GM18517 (cell line): ENCODE data around the gene SHISA6.

ENCODE experiments used
- ATAC-seq: cut with Tn5 transposase; IDR thresholded peaks from one replicate; pipeline ENCODE4 v1.9.1; 2021; ENCODE audit warnings: mild to moderate bottlenecking, moderate library complexity; ENCODE audit not compliant: unreplicated experiment

The SHISA6 gene

GRCh38 chr17:11240841-11241610 lies at the start of gene SHISA6:
TSS of gene SHISA6 (plus strand) at chr17:11241213.
- no peak for ATAC-seq

GRCh38 chr17:11195801-11196200 lies 45.2 kb upstream of the SHISA6 start:
- ATAC-seq: no peak

DNA sequence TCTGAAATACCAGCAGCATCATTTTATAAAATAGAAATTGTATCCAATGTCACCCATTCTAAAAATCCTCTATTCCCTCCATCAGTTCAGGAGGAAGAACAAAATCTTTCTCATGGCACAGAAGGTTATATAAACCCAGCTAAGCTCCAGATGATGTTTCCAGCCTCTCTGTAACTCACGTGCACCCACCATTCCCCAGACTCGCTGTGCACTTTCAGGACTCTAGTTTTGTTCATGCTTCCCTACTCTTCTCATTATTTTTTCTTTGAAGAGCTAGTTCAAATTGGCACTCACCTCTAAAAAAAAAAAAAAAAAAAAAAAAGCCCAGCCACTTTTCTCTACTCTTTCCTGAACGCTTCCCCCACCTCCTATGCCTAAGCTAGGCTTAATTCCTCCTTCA lies 36.0 kb upstream of the SHISA6 start:
- no peak for ATAC-seq

- no peak for ATAC-seq
Measured at GRCh38 chr17:11205659-11206058, 35.4 kb upstream of the SHISA6 start.

- no peak for ATAC-seq
Measured at GRCh38 chr17:11209906-11210305, 31.1 kb upstream of the SHISA6 start.

DNA sequence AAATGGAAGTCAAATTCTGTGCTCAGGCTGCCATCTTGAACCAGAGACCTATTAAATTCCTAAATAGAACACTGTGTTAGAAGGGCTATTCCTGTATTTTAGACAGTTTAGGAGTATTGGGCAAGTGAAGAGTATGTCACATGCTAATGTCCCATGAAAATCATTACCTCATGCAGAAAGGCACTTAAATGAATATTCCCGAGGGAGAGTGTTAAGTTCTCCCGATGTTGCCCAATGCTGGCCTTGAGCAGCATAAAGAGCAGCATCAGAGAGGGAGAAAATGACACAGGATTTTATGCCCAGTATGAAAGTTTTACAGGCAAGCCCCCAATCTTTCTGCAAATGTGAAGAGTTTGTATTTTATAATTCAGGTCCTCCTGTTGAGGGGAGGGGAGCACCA lies 28.2 kb upstream of the SHISA6 start:
- ATAC-seq: no peak

DNA sequence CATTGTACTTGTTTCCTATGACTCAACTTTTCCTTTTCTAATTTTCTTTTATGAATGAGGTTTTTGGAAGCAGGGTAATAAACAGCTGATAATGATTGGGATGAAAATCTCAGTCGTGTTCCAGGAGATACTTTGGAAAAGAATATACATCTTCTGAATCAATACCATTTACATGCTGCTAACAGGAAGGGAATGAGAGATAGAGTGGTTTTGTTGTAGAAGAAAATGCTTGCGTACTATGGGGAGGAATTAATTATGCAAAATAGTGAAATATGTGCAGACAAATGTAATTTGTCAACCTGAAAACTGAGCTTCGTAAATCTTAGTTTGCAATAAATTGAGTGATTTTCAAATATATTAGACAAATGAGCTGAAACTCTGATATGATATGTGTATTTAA lies 24.0 kb upstream of the SHISA6 start:
- no peak for ATAC-seq

DNA sequence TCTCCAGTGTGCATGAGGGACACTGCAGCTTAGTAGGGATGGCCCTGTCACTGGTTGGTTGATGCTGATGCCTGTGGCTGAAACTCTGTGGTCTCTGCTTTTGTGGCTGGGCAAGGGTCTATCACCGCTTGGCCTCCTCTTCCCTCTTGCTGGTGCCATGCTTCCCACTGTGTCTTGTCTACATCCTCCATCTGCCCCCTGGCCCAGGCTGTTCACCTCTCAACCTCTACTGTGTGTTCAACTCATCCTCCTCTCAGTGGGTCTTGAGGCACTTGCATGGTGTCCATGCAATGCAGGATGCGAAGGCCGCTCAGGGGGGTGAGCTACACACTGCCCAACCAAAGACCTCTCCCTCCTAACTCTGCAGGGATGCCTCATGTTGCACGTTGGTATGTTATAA lies 19.8 kb upstream of the SHISA6 start:
- no peak for ATAC-seq

- no peak for ATAC-seq
Measured at GRCh38 chr17:11221721-11222120, 19.3 kb upstream of the SHISA6 start.

GRCh38 chr17:11238705-11239104 lies 2.3 kb upstream of the SHISA6 start:
- ATAC-seq: no peak

GRCh38 chr17:11239379-11239970 lies 1.5 kb upstream of the SHISA6 start:
- no peak for ATAC-seq

GRCh38 chr17:11240041-11240840 lies 772 bp upstream of the SHISA6 start:
- no peak for ATAC-seq

GRCh38 chr17:11241611-11242226 lies 706 bp downstream of the SHISA6 start:
- ATAC-seq: no peak

GRCh38 chr17:11242411-11242810 lies 1.4 kb downstream of the SHISA6 start:
- no peak for ATAC-seq

DNA sequence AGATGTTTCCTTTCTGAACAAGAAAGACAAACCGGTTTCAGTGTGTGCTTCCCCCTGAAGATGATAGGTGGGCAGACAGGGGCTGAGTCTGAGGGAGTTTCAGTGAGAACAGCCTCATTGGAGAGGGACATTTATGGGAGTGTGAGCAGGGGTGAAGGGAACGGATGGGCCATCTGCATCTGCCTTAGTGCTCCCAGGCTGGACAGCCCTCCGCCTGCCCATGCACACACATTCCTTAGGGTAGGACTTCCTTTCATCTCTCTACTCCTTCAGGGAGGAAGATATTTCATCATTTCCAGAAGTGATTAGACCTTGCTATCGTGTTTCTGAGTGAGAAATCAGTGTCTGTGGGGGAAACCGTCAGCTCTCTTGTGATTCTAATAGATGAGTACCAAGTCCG lies 3.8 kb downstream of the SHISA6 start:
- no peak for ATAC-seq

DNA sequence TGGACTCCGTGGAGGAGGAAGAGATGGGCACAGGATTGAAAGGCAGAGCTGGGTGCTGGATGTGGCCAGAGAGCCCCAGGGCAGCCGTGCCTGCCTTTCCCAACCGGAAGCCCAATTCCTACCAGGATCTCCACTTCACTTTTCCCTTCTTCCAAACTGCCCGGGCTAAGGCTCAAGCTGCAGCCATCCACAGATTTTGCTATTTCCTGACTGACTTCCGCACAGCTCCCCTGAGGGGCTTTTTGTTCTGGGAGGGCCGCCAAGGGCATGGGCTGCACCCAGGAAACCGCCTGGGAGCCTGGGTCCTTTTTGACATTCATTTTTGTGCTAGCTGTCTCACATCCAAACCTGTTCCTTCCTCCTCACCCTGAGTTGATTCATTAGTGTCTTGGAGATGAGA lies 4.2 kb downstream of the SHISA6 start:
- ATAC-seq: no peak

- no peak for ATAC-seq
Measured at GRCh38 chr17:11245791-11246190, 4.8 kb downstream of the SHISA6 start.

GRCh38 chr17:11250161-11250560 lies 9.1 kb downstream of the SHISA6 start:
- no peak for ATAC-seq

DNA sequence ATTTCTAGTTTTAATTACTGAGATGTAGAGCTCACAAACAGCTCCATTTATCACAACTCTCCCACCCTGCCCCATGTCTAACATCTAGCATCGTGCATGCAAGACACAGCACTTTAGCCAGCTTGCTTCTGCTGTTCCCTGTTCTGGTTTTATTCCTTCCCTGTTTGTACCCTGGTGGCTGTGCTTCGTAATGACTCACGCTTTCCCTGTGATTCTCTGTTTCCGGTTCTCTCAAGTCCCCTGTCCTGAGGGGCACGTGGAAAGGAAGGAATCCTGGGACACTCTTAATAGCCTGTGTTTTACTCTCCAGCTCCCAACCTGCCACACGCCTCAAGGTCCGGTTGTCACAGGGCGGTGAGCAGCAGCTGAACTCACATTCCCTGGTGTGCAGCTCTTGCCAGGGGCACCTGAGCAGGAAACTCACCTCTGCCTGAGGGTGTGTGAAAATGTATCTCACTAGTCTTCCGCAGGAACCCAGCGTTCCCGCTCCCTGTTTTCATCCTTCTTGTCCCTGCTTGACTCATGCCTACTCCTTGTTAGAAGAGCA lies 10.6 kb downstream of the SHISA6 start:
- ATAC-seq: no peak

DNA sequence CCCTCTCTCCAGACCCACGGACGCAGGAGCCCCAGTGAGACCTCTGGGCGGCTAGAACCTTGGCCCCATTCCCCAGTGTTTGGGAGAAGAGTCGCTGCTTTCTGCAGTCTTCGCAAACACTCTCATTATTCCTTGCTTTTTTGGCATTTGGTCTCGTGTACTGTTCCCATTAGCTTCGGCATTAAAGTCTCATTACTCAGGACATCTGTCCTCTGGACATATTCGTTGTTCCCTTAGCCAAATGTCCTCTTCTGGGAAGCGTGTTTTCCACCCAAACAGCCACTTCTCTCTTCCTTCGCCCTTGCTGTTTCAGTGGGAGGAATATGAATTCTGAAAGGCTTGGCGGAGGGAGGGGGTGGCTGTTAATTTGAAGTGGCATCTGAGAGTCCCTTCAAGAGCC lies 11.1 kb downstream of the SHISA6 start:
- ATAC-seq: no peak

- no peak for ATAC-seq
Measured at GRCh38 chr17:11256877-11257276, 15.9 kb downstream of the SHISA6 start.
